Mesothelial cell of epicardium (in vitro differentiated cells): ENCODE results near the gene EIF3K. TPM values are rescaled to one million over a fixed set of nuclear protein-coding genes. Genes with fewer than 3 reads are reported as not detected.
A peak's percentile ranks its signal among the peaks of the same experiment; 100 is the strongest.

Source experiments
- DNase-seq, 2 experiments: peaks; one replicate each; pipeline ENCODE4 v3.0.0; 2021; ENCODE audit warnings: low spot score in 2 of 2; ENCODE audit not compliant: unreplicated experiment in 2 of 2
- H3K27ac Mint-ChIP-seq: 2 replicates; pipeline ENCODE4 v1.8.0; 2021; ENCODE audit warnings: mixed read lengths
- H3K27me3 Mint-ChIP-seq: 2 replicates; pipeline ENCODE4 v1.8.0; 2021; ENCODE audit warnings: low read depth, mixed read lengths
- H3K36me3 Mint-ChIP-seq: 2 replicates; pipeline ENCODE4 v1.8.0; 2021; ENCODE audit warnings: mixed read lengths
- H3K4me1 Mint-ChIP-seq: 2 replicates; pipeline ENCODE4 v1.8.0; 2021; ENCODE audit warnings: mixed read lengths
- H3K4me3 Mint-ChIP-seq: 2 replicates; pipeline ENCODE4 v1.8.0; 2021; ENCODE audit warnings: mild to moderate bottlenecking, moderate library complexity, mixed read lengths
- H3K9me3 Mint-ChIP-seq: 2 replicates; pipeline ENCODE4 v1.8.0; 2021; ENCODE audit warnings: mixed read lengths
- CTCF ChIP-seq: fragments of 200-600 bp; sonication (generic); IDR thresholded peaks from one replicate; pipeline ENCODE4 v1.5.0; 2021; ENCODE audit warnings: antibody characterized with exemption; ENCODE audit not compliant: unreplicated experiment
- total RNA-seq: library from RNA; stranded (reverse); gene quantifications from 3 replicates; pipeline ENCODE4 v1.2.1, GENCODE V29; 2021

Gene EIF3K
- total RNA-seq, 1 donor from 2014 or later = 198 TPM

- Mint-ChIP-seq H3K27ac (peak overlapping the region; percentile 100), H3K9me3 (no peaks in the 10 kb centered on the region), H3K4me3 (peak overlapping the region; percentile 29), H3K27me3 (no peaks in the 10 kb centered on the region), H3K36me3 (peaks cover 8% of the 10 kb centered on the region), H3K4me1 (peaks cover 93% of the 10 kb centered on the region)
- no peak for DNase-seq
- no peak for TF ChIP-seq CTCF
These were observed 35.7 kb downstream of the EIF3K start for GRCh38 chr19:38654628-38655055.

DNA sequence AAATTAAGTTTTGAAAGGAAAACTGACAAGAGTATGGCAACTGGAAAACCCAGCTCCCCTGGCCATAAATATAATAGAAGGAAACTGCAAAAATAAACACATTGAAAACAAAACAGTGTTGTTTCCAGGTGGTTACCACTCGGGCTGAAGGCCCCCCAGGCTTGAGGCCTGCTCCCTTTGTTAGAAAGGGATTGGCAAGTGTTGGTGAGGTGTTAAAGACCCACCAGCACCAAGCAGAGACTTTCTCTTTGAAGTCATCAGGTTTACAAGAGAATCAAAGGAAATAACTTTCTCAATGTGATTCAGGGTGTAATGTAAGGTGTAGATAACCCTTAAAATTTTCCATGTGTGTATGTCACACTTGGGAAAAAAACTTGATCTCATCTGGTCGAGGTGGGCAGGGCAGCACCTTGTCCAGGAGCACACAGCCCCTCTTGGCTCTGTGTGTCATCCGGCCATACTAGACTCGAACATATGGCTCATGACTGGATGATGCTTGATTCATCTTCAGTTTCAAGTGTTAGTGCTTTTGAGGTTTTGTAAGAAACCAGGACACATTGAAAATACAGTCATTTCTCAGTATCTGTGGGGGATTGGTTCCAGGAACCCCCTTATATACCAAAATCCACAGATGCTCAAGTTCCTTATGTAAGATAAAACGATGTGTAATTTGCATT, 36.3 kb downstream of the EIF3K start:
- H3K4me3 Mint-ChIP-seq = no peak overlapping the region
- no peaks in the 10 kb centered on the region for H3K27me3 Mint-ChIP-seq
- no peak for TF ChIP-seq CTCF
- H3K9me3 Mint-ChIP-seq = no peaks in the 10 kb centered on the region
- peak overlapping the region; percentile 100 for H3K27ac Mint-ChIP-seq
- DNase-seq = no peak
- peaks cover 8% of the 10 kb centered on the region for H3K36me3 Mint-ChIP-seq
- peaks cover 93% of the 10 kb centered on the region for H3K4me1 Mint-ChIP-seq

- Mint-ChIP-seq H3K36me3 (peaks cover 10% of the 10 kb centered on the region), H3K9me3 (no peaks in the 10 kb centered on the region), H3K4me3 (no peak overlapping the region), H3K27me3 (no peaks in the 10 kb centered on the region), H3K27ac (peak overlapping the region; percentile 100), H3K4me1 (peaks cover 93% of the 10 kb centered on the region)
- no peak for TF ChIP-seq CTCF
- DNase-seq = no peak
These were observed 37.4 kb downstream of the EIF3K start for GRCh38 chr19:38656171-38656981.

DNA sequence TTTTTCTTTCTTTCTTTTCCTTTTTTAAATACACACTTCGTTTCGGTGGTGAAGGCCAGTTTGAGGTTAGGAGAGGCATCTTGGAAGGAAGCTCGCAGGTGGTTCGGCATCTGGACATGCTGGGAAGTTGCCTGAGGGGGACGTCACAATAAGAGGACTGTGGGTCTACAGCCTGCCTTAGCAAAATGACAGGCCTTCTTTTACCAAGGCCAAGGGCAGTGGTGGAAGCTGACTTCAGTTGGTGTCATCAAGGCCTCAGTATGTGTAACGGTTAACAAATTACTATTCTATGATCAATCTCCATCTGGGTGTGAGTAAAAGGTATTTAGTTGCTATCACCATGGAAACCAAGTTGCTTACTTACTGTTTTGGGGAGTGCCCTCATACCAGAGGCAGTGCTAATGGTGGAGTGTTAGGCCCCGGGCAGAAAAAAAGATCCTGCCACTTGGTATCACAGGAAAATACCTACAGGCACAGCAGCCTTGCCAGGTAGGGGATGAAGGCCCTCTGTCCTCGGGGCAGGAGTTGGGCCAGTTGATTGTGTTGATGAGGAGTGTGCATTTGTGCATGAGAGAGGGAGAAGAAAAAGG, 38.7 kb downstream of the EIF3K start:
- no peaks in the 10 kb centered on the region for H3K9me3 Mint-ChIP-seq
- no peak for DNase-seq
- TF ChIP-seq CTCF = no peak
- peaks cover 92% of the 10 kb centered on the region for H3K4me1 Mint-ChIP-seq
- peak overlapping the region; percentile 100 for H3K27ac Mint-ChIP-seq
- H3K27me3 Mint-ChIP-seq = no peaks in the 10 kb centered on the region
- peaks cover 10% of the 10 kb centered on the region for H3K36me3 Mint-ChIP-seq
- peak overlapping the region; percentile 41 for H3K4me3 Mint-ChIP-seq

- Mint-ChIP-seq H3K36me3 (peaks cover 10% of the 10 kb centered on the region), H3K4me3 (peak overlapping the region; percentile 41), H3K9me3 (no peaks in the 10 kb centered on the region), H3K27ac (peak overlapping the region; percentile 100), H3K4me1 (peaks cover 93% of the 10 kb centered on the region), H3K27me3 (no peaks in the 10 kb centered on the region)
- no peak for DNase-seq
- TF ChIP-seq CTCF = no peak
These were observed 39.7 kb downstream of the EIF3K start for GRCh38 chr19:38658462-38659306.
